HG03196 (cell line): ENCODE measurements around the gene TUBA1B.
"Not testable (repeated sequence)": the region's sequence is repeated elsewhere in the genome, so short reads cannot be mapped to it uniquely, and the experiment has no call there.

Source experiments
- ATAC-seq: cut with Tn5 transposase; IDR thresholded peaks from one replicate; pipeline ENCODE4 v1.9.1; 2021; ENCODE audit not compliant: unreplicated experiment

Gene TUBA1B

DNA sequence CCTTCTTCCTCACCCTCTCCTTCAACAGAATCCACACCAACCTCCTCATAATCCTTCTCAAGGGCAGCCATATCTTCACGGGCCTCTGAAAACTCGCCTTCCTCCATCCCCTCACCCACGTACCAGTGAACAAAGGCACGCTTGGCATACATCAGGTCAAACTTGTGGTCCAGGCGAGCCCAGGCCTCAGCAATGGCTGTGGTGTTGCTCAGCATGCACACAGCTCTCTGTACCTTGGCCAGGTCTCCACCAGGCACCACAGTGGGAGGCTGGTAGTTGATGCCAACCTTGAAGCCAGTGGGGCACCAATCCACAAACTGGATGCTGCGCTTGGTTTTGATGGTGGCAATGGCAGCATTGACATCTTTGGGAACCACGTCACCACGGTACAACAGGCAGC lies 3.2 kb downstream of the TUBA1B start:
- ATAC-seq: not testable (repeated sequence)

DNA sequence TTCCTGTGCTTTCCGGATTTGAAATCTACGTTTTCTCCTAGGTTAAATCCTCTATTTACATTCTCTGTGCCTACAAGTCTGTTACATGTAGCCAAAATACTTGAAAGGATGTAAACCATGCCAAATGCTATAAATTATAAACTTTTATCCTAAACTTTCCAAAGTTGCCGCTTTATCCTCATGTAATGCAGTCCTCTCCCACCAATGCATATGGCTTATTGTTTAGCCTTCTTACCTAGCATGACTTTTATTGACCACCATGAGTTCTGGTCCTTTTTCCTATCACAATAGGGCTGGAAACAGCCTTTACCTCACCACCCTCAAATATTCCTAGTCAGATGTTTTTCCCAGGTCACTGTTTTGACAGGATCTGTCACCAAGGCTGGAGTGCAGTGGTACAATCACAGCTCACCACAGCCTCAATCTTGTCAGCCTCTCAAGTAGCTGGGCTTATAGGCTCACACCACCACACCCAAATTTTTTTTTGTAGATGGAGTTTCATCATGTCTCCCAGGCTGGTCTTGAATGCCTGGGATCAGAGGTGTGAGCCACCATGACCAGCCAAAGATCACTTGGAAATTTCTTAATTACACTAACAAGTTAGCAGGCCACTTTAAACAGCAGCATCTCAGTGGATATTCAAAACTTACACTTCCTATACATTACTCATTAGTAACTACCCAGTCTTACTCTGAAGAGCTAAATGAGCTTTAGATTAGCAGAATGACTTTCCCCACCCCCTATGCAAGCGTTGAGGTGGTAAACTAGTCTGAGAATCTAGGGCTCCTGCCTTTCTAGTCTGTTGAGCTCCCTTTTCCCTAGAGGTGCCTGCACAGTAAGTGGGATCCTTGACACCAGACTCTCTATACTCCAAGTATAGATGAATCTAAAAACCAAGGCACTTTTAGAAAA lies 4.1 kb downstream of the TUBA1B start:
- ATAC-seq: no peak

DNA sequence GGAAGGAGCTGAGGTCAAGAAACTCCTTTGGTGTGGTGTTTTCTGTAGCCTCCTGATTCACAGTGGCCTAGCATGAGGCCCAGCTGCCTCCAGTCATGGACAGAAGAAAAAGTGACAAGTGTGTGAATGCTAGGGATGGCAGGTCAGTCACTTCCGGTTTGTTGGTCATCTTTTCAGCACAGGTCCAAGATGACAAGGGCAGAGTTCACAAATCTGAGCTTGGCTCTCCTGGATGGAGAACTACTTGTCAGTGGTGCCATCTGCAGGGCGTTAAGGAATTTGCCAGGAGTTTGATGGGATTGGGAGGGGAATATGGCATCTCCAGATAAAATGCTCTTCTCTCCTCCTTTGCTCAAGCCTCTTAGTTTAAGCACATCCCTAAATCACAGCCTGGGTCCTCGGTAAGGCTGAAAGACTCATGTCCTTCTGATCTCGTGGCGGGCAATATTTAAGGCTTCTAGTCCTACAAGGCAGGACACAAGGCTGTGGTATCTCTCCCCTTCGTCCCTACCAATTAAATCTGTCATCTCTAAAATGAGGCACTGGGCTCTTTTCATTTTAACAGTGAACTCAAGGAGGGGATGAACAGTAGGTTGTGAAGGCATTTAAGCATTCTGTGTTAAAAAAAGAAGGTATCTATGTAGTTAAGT lies 10.0 kb downstream of the TUBA1B start:
- no peak for ATAC-seq

DNA sequence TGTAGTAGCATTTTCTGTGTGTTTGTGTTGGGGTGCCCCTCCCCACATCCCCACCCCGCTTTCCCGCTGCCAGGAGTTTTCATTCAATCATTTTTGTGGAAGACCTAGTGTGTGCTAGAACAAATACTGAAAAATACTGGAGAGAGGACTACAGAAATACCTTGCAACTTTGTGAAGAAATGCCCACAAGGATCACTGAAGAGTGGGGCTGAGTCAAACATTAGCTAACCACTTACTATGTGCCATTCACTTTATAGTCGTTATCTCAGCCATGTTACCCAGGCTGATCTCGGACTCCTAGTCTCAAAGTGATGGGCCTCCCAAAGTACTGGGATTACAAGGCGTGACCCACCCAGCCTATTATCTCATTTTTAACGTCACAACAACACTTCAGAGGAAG lies 20.0 kb downstream of the TUBA1B start:
- no peak for ATAC-seq

DNA sequence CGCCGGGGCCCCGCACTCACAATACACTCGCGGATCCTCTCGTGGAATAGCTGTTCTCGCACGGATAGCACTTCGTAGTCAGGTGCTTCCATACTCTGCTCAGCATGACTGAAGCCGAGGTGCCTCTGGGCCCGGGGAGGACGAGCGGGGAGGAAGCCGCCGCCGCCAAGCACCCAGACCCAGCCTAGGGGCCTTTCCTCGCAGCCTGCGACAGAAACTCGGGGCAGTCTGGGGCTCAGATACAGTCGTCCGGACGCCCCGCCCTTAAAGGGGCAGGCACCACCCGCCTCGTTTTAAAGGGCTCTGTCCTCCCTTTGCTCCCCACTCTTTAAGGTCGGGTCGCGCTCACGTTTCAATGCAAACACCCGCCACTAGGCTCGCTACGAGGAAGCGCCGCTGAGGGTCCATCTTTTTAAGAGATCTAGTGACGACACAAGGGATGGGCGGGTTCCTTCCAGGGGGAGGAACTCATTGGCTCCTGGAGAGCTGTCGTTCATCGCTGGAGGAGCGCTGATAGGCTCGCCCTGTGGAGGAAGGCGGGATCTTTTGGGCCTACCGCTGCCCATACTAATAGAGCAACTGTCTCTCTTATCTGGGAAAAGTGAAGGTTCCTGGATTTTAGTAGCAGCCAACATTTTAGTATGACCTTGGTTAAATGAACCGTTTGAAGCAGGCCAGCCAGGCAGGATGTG lies 20.6 kb downstream of the TUBA1B start, which contains the start of gene LMBR1L:
LMBR1L (minus strand) TSS at position 384 of the 692 bp plus-strand sequence; CDS start at position 92, 292 bp downstream.
- peak; percentile 100 for ATAC-seq

DNA sequence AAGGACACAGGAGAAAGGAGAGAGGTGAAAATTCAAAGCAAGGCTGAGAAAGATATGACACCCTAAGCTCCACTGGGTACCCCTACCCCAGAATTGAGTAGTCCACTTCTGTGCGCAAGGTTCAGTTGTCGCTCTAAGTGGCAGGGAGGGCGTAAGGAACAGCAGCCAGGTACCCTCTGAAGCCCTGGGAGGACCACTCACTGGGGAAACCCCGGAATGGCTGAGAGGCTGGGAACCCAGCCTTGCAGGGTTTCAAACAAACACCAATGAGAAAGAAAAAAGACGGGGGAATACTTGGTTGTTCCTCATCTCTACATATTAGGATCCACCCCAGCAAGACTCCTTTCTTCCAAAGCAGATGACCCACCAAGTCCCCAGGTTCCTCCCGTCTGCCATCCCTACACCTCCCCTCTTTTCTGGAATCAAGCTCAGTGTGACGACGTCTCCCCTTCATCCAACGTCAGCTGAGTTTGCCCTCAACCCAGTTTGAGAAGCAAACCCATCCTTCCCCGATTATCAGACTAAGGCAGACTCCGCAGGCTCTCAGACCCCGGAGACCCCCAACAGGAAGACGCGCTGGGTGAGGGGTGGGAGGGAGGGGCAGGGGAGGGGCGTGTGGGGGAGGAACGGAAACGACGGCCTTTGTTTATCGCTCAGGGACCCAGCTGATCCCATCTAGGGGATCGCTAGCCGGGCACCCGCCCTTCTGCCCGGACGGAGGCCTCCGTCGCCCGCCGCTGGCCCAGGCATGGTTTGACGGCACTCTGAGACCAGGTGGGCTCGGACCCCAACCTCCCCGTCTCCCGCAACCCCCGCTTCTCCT lies 21.3 kb downstream of the TUBA1B start:
- no peak for ATAC-seq

DNA sequence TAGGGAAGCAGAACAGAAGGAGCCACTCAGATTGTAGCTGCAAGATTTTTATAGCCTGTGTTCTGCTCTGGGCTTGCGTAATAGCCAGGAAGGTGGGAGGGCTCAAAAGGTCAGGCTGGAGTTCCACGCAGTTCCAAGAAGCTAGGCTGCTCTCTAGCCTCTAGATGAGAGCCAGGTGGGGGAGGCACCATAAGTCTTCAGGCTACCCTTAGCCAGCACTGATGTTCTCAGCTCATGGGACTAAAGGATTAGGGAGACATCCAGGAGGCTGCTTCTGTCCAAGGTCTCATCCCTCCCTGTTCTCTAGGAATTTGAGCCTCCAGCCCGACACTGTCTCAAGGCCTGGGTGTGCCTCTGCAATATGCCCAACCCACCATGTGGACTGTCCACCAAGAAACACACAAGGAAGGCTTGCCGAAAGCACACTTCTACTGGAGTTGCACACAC lies 22.2 kb downstream of the TUBA1B start:
- ATAC-seq: no peak

DNA sequence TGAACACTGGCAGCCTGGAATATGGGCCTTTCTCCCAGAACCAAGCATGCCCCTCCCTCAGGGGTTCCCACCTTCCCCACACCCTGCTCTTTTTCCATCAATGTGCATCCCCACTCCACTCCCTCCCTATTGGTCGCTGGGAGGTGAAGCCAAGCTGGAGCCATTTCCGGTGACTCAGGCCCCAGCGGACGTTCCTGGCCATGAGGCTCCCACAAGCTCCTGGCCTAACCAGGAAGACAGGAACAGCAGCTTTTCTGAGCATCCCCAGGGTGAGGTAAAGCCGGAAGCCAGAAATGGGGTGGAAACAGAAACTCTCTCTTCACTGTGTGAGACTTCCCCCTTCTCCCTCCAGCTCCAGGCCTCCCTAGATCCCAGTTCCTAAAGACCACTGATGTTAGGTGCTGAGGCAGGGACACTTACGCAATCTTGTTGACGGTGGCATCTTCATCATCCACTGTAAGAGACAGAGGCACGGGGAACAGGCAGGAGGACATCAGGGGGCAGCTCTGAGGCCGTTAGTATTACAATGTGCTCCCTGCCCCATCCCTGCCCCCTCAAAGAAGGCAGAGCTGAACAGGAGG lies 25.6 kb downstream of the TUBA1B start:
- no peak for ATAC-seq

DNA sequence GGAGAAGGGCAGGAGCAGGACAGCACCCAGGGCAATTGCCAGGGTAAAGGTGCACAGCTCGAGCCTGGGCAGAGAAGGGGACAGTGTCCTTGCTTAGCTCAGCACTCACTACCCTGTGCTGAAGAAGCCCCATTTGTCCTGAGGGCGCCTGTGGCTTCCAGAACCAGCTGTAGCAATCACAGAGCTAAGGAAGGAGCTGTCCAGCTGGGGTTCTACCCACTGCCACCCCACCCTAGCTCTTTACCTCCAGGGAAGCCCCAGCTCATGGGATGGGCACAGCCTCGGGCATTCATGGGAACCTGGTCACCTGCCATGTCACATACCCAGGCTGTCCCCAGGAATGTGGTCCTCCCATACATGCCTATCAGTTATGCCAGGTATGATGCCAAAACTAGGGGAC lies 26.4 kb downstream of the TUBA1B start:
- no peak for ATAC-seq

DNA sequence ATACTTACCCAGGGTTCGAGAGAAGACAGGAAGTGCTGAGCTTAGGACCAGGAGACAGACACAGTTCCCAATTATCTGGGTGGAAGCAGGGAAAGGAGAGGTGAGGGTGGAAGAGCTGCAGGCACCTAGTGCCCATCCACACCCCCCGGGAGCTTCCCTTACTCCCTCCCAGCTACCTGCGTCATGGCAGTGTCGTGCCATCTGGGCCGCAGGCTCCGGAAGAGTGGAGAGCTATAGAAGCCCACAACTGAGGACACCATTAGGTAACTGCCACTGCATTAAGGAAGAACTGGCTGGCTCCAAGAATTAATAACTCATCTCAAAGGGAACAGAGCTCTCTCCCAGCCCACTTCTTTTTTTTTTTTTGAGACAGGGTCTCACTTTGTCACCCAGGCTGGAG lies 30.8 kb downstream of the TUBA1B start:
- ATAC-seq: no peak

DNA sequence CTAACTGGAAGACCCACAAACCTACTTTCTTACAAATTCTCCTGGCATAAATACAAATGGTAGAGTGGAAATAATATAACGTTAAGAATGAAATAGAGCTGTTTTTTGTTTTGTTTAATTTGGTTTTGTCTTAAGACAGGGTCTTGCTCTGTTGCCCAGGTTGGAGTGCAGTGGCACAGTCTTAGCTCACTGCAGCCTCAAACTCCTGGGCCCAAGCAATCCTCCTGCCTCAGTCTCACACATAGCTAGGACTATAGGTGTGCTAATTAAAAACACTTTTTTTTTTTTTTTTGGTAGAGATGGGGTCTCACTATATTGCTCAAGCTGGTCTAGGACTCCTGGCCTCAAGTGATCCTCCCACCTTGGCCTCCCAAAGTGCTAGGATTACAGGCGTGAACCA lies 32.5 kb downstream of the TUBA1B start:
- no peak for ATAC-seq

DNA sequence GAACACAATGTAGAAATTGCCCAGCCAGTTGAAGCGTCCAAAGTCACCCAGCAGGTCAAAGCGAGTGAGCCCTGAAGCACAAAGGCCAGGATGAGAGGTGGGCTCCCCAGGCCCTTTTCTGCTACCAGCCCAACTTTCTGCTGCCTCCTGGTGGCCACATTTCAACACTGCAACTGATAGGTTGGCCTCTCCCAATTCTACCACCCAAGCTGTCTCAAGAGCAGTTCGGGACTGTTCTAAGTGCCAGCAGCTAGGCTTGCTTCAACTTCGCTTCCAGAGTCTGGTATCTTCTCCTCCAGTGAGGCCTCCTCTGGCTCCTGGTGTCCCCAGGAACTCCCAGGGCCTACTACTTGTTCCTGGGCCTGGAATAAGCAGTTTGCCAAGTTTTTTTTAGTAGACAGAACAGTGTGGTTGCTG lies 33.2 kb downstream of the TUBA1B start:
- ATAC-seq: no peak

DNA sequence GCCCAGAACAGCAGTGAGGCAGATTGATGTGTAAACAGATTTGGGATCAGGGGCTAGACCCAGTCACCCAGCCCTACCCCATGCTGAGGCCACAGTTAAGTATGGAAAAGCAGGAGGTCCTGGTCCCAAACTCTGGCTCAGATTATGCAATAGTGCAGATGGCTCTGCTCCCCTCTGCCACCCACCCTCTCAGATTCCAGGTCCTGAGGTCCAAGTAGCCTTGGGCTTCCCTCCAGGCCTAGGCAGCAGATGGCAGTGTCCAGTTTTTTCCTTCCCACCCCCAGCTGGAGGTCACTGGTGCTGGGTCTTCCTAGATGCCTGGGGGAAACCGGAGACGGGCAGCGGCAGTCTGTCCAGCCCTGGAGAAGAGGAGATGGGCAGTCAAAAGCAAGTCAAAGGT lies 33.8 kb downstream of the TUBA1B start:
- ATAC-seq: no peak

DNA sequence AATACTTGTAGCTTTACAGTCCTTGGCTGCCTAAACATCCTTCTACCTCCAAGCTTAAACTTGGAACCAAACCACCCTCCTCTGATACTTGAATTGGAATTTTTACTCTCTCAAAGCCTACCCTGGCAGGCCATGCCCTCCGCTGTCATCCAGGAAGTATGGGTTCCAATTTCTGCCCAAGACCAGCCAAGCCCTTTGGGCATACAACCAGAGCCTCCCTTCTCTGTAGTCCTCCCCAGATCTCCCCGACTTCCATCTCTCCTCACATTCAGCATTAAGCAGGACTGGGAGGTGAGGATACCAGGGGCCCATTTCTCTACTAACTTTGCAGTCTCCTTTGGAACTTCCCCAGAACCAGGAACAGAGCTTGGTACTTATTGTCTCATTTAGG lies 36.2 kb downstream of the TUBA1B start:
- no peak for ATAC-seq

DNA sequence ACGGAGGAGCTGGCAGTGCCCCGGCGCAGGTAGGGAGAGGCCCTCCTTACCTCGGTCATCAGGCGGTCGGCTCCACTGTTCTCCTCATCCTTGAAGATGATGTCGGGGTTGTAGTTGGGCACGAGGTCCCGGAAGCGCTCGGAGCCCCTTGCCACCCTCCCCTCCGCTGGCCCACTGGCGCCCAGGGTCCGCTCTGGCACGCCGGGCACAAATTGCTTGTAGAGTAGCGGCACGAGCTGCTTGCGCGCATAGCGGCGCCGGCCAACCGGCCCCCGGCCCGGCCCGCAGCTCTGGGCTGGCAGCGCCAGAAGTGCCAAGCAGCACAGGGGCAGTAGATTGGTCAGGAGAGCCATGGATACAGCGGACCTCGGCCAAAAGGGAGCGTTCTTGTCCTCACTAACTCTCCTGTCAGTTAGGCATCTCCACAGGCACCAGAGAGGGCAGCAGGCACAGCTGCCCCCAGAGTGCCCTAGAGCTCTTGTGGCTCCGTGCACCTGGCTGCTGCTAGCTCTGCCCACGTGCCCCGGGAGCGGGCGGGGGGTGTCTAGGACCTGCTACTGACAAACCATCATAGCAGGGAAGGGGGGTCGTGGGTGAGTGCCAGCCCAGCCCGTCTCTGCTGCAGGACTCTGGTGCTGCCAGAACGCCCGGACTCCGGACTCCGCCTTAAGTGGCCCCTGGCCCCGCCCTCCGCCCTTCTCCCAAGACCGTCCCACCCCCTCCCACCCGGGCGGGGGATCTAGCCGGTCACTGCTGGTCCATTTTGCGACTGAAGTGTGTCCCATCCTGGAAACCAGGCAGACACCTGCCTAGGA lies 36.8 kb downstream of the TUBA1B start, which contains the start of gene DHH:
DHH (minus strand) TSS at position 642 of the 815 bp plus-strand sequence; CDS start at position 353, 289 bp downstream.
- ATAC-seq: no peak

DNA sequence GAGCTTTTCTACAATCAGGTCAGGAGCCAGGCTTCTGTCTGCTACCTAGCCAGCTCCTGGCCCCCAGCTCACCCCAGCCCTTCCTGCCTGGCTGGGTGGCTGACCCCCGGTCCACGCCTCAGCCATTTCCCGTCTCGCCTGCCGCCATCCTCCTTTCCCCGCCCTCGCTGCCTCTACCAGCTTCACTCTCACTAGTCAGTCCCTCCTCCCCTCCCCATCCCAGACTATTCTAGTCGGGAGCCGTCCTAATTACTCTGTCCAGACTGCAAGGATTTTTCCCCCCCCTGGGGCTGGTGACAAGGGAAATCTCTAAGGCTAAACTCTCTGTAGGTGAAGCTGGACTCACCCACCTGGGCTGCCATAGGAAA lies 37.4 kb downstream of the TUBA1B start:
- no peak for ATAC-seq

DNA sequence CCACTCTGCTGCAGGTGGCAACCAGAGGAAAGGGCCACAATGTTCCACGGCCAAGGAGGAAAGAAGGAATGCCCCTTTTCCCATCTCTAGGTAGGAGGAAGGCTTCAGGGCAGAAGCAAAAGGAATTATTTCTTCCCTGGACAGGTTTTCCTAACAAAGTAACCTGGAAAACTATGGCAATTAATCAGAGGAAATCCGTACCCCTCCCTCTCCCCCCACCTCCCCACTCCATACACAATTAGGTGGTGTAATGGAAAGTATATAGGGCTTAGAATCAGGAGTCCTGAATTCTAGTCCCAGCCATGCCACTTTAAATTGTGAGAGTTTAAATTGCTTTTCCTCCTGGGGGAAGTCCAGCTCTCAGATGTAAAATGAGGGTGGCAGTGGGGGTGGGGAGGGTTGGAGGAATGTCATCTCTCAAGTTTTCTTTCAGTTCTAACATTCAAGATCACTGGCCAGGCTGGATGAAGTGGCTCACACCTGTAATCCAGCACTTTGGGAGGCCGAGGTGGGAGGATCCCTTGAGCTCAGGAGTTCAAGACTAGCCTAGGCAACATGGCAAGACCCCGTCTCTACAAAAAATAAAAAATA lies 38.3 kb downstream of the TUBA1B start:
- ATAC-seq: no peak

DNA sequence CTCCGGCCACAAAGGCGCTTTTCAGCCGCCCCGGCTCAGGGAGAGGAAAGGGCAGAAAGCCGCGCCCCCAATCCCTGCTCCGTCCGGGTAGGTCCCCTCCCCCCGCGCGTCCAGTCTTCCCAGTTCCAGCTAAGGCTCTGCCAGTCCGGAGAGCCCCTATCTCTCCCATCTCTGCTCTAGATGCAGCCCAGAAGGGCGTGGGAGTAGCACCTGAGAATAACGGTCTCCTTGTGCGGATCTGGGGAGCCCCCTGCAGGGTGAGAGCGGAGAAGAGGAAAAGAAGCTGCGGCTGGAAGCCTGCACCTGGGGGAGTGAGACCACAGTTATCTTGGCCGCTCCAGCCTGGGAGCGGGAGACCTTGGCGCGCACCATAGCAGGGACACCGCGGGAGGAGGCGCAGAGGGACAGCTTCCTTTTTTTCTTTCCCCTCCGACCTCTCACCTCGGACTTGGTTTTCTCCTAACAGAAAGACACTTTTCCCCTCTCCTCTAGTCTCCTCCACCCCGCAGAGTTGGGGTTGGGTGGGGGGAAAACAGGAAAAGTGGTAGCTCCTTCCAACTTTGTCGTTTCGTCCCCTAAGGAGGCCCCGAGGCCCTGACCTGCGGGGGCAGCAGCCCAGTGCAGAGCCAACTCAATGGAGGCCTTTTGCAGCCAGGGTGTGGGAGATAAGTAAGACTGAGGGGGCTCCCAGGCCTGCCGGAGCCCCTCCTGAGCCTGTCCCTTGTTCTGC lies 38.9 kb downstream of the TUBA1B start:
- ATAC-seq: no peak

DNA sequence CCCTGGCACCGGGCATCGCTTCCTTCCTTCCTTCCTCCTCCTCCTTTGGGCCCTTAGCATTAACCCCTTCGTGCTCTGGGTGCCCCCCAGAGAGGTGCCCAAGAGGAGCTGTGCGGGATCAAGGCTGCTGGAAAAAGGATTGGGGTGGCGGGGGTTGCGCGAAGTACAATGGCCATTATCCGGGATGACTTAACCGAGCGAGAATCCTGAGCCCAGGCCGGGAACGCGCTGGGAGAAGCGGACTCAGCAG lies 39.4 kb downstream of the TUBA1B start:
- ATAC-seq: no peak
